Endothelial cell of umbilical vein (primary cell): ENCODE measurements around the gene CTU1.

Experiments used
- FOS ChIP-seq: IDR thresholded peaks from 2 replicates; pipeline ENCODE4 v1.6.1; 2011; ENCODE audit warnings: mild to moderate bottlenecking, low read length, moderate library complexity, borderline replicate concordance; ENCODE audit not compliant: insufficient read depth
- GATA2 ChIP-seq: IDR thresholded peaks from 2 replicates; pipeline ENCODE4 v1.7.0; 2011; ENCODE audit warnings: low read depth, mild to moderate bottlenecking, moderate library complexity, mixed read lengths, low read length; ENCODE audit not compliant: insufficient read length, insufficient read depth
- POLR2A ChIP-seq: IDR thresholded peaks from 2 replicates; pipeline ENCODE4 v1.6.1; 2012; ENCODE audit warnings: low read depth, mild to moderate bottlenecking, control low read depth, low read length
- POLR2AphosphoS5 ChIP-seq: IDR thresholded peaks from 2 replicates; pipeline ENCODE4 v1.6.1; 2012; ENCODE audit warnings: low read depth, mild to moderate bottlenecking, control low read depth, low read length, moderate library complexity; ENCODE audit not compliant: insufficient read depth
- TF ChIP-seq, protein P1 (sequence below), 2 donors: IDR thresholded peaks; 1 replicate in 1 of 2; 2 replicates in 1 of 2; pipeline ENCODE4 v1.5.1; 2011; ENCODE audit warnings: low read length in 2 of 2, mild to moderate bottlenecking in 2 of 2, moderate library complexity in 2 of 2, control low read depth in 1 of 2, inconsistent platforms in 1 of 2, low read depth in 1 of 2; ENCODE audit not compliant: insufficient read depth in 1 of 2; ENCODE audit errors: extremely low read depth in 1 of 2
- TF ChIP-seq, protein P2 (sequence below): IDR thresholded peaks from 2 replicates; pipeline ENCODE4 v1.6.1; 2011; ENCODE audit not compliant: insufficient read depth, insufficient read length

DNA sequence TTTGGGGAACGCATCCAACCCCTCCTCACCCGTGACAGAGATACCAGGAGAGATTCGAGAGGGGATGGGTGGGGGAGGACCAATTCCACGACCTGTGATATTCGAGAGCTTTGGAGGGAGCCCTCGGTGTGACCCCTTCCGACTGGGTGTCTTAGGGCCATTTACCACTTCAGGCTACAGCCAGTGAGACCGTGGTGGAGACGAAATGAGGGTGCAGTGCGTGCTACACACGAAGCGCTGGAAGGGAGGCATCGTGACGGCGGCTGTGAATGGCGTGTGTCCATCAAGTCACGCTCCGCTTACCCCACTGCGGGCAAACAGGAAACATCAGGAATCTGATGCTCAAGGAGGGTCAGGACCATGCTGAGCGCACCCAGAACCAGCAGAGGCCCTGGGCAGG, 10.4 kb downstream of the CTU1 start:
- TF ChIP-seq, protein P1, sequence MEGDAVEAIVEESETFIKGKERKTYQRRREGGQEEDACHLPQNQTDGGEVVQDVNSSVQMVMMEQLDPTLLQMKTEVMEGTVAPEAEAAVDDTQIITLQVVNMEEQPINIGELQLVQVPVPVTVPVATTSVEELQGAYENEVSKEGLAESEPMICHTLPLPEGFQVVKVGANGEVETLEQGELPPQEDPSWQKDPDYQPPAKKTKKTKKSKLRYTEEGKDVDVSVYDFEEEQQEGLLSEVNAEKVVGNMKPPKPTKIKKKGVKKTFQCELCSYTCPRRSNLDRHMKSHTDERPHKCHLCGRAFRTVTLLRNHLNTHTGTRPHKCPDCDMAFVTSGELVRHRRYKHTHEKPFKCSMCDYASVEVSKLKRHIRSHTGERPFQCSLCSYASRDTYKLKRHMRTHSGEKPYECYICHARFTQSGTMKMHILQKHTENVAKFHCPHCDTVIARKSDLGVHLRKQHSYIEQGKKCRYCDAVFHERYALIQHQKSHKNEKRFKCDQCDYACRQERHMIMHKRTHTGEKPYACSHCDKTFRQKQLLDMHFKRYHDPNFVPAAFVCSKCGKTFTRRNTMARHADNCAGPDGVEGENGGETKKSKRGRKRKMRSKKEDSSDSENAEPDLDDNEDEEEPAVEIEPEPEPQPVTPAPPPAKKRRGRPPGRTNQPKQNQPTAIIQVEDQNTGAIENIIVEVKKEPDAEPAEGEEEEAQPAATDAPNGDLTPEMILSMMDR (IDR thresholded peaks at IDR 0.05; ENCODE audit: extremely low read depth in 1 of 2, insufficient read depth in 1 of 2, low read depth in 1 of 2, low read length in 2 of 2), result no peak
- TF ChIP-seq POLR2AphosphoS5, result no peak
- TF ChIP-seq POLR2A, result no peak
- TF ChIP-seq, protein P2, sequence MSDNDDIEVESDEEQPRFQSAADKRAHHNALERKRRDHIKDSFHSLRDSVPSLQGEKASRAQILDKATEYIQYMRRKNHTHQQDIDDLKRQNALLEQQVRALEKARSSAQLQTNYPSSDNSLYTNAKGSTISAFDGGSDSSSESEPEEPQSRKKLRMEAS, result no peak
- TF ChIP-seq FOS, result no peak
- TF ChIP-seq GATA2, result no peak
